Measurements from ENCODE around the gene GRK2.

The GRK2 gene

DNA sequence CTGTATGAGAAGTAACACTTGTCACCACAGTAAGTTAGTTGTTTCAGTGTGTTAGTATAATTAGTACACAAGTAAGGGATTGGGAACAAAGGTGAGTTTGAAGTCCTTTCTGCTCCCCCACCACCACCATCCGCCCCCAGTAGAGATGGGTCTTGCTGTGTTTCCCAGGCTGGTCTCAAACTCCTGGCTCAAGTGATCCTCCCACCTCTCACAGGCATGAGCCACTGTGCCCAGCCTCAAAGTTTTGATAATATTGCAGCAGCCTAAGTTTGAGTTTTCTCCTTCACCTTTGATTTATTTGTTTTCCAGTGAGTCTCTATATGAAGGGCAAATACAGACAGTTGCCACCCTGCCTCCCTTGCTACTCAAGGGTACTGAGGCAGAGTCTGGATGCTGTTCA, 23.7 kb upstream of the GRK2 start:
- DNase-seq (ENCODE audit: insufficient read length) (no peak), FAIRE-seq (no peak)
- TF ChIP-seq TAF1 (IDR thresholded peaks at IDR 0.05; ENCODE audit: borderline replicate concordance, low read depth, low read length): no peak
- TF ChIP-seq POLR2AphosphoS5 (IDR thresholded peaks at IDR 0.05; ENCODE audit: low read depth, low read length): no peak
- TF ChIP-seq POLR2A (IDR thresholded peaks at IDR 0.05; ENCODE audit: low read depth, low read length): no peak

DNA sequence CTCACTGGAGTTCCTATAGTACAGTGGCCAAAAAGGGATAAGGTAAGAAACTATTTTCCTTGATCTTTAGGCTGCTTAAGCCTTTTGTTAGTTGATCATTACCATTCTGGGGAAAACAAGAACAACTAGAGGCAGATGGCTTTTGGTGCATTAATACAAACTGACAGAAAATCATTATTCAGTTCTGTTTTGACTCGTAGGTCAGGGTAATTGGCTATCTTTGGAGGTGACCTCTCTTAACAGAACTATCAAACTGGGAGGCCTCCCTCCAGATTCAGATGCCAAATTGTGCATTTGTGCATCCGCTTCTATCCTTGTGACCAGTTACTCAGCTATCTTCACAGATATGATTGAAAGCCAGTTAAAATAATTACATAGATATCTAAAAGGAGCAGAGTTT, 23.2 kb upstream of the GRK2 start:
- FAIRE-seq (no peak), DNase-seq (ENCODE audit: insufficient read length) (no peak)
- TF ChIP-seq POLR2AphosphoS5 (IDR thresholded peaks at IDR 0.05; ENCODE audit: low read depth, low read length) (no peak), TAF1 (IDR thresholded peaks at IDR 0.05; ENCODE audit: borderline replicate concordance, low read depth, low read length) (no peak)

DNA sequence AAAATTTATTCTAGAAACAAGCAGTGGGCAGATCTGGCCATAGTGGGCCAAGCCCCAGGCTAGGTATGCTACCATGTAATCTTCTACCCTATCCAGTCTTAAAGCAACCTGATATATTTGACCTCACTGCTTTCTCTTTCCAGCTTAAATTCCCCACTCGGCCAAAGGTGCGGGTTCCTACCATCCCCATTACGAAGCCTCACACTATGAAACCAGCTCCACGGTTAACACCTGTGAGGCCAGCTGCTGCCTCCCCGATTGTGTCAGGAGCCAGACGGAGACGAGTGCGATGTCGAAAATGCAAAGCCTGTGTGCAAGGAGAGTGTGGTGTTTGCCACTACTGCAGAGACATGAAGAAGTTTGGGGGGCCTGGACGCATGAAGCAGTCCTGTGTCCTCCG, 21.2 kb upstream of the GRK2 start:
- TF ChIP-seq POLR2AphosphoS5 (IDR thresholded peaks at IDR 0.05; ENCODE audit: low read depth, low read length) (0 out of 2 replicates have a peak, but pooled peaks have one; percentile 32), TAF1 (IDR thresholded peaks at IDR 0.05; ENCODE audit: borderline replicate concordance, low read depth, low read length) (no peak)
- DNase-seq (ENCODE audit: insufficient read length): no peak
- no peak for FAIRE-seq

DNA sequence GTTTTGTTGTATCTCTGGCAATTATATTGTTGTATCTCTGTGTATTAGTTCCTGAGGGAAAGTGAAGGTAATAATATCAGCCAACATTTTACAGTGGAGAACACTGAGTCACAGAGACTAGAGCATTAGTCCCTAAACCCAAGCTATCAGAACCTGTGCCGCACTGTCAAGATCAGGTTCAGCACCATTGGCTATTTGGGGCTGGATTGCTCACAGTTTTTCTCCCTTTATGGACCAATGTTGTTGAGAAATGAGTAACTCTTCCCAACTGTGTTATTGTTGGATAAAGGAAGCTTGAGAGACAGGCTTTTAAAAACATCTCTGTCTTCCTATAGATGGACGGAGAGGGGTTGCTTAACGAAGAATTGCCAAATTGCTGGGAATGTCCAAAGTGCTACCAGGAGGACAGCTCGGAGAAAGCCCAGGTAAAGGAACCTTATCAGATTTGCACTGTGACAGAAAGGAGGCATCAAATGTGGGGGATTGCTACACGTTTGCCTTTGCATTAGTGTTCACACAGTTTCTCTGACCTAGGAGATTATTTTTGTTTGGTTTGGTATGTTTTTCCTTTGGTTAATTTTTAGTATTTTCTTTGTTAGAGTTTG, 18.2 kb upstream of the GRK2 start:
- TF ChIP-seq POLR2AphosphoS5 (IDR thresholded peaks at IDR 0.05; ENCODE audit: low read depth, low read length): no peak
- no peak for TF ChIP-seq POLR2A (IDR thresholded peaks at IDR 0.05; ENCODE audit: low read depth, low read length)
- no peak for TF ChIP-seq TAF1 (IDR thresholded peaks at IDR 0.05; ENCODE audit: borderline replicate concordance, low read depth, low read length)
- no peak for FAIRE-seq
- no peak for DNase-seq (ENCODE audit: insufficient read length)

DNA sequence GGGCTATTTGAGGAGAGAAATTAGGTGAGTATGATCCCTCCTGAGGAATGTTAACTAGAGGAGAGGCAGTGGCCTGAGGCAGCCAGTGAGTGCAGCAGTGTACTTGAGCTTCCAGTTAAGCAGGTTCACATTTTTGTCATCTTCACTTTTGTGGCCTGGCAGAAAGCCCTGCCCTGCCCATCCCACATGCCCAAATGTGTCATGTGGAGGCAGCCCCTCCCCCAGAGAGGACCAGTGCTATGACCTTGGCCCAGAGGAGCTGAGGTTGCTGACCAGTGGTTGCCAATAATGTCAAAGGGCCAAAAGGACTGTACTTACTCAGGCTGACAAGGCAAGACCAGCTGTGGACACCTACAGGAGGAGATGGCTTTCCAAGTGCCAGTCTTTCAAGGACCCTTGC, 17.6 kb upstream of the GRK2 start:
- no peak for DNase-seq (ENCODE audit: insufficient read length)
- TF ChIP-seq POLR2A (IDR thresholded peaks at IDR 0.05; ENCODE audit: low read depth, low read length): no peak
- TF ChIP-seq TAF1 (IDR thresholded peaks at IDR 0.05; ENCODE audit: borderline replicate concordance, low read depth, low read length): no peak
- no peak for TF ChIP-seq POLR2AphosphoS5 (IDR thresholded peaks at IDR 0.05; ENCODE audit: low read depth, low read length)
- FAIRE-seq: no peak

DNA sequence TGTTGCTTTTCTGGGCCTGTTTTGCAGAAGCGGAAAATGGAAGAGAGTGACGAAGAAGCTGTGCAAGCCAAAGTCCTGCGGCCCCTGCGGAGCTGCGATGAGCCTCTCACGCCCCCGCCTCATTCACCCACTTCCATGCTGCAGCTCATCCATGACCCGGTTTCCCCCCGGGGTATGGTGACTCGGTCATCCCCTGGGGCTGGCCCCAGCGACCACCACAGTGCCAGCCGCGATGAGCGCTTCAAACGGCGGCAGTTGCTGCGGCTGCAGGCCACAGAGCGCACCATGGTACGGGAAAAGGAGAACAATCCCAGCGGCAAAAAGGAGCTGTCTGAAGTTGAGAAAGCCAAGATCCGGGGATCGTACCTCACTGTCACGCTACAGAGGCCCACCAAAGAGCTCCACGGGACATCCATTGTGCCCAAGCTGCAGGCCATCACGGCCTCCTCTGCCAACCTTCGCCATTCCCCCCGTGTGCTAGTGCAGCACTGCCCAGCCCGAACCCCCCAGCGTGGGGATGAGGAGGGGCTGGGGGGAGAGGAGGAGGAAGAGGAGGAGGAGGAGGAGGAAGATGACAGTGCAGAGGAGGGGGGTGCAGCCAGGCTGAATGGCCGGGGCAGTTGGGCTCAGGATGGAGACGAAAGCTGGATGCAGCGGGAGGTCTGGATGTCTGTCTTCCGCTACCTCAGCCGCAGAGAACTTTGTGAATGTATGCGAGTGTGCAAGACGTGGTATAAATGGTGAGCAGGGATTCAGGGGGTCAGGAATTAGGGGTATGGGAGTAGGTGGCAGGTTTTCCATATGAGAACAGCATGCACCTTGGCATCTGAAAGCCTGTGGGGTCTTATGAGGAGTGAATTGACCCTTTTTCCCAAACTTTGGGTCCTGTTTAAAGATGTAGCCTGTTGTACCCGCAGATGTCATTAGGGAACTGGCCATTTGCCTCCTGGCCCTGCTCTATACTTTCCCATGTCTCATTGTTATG, 15.9 kb upstream of the GRK2 start:
- FAIRE-seq (no peak), DNase-seq (ENCODE audit: insufficient read length) (no peak)
- 0 out of 2 replicates have a peak, but pooled peaks have one; percentile 47 for TF ChIP-seq POLR2AphosphoS5 (IDR thresholded peaks at IDR 0.05; ENCODE audit: low read depth, low read length)
- no peak for TF ChIP-seq POLR2A (IDR thresholded peaks at IDR 0.05; ENCODE audit: low read depth, low read length)

DNA sequence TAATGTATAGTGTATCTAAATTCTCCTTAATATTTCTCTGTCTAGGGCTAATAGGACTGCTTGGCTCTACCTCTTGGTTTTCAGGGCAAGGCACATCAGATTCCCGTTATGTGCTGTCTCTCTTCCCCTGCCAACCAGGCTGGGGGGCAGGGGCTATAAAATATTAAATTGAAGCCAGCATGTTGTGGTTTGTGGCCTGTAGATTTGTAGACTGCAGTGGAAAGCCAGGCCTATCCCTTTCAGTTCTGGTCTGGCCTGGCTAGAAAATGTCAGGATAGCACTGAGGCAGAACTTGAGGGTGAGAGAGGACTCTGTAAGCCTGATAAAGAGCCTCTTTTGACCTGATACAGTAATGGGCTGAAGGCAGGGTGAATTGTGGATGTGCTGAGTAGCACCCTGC, 14.4 kb upstream of the GRK2 start:
- peak; percentile 41; the same call in 1 of the 2 replicates for TF ChIP-seq POLR2AphosphoS5 (IDR thresholded peaks at IDR 0.05; ENCODE audit: low read depth, low read length)
- no peak for TF ChIP-seq TAF1 (IDR thresholded peaks at IDR 0.05; ENCODE audit: borderline replicate concordance, low read depth, low read length)
- 0 out of 2 replicates have a peak, but pooled peaks have one; percentile 41 for TF ChIP-seq POLR2A (IDR thresholded peaks at IDR 0.05; ENCODE audit: low read depth, low read length)
- DNase-seq (ENCODE audit: insufficient read length): no peak
- no peak for FAIRE-seq

DNA sequence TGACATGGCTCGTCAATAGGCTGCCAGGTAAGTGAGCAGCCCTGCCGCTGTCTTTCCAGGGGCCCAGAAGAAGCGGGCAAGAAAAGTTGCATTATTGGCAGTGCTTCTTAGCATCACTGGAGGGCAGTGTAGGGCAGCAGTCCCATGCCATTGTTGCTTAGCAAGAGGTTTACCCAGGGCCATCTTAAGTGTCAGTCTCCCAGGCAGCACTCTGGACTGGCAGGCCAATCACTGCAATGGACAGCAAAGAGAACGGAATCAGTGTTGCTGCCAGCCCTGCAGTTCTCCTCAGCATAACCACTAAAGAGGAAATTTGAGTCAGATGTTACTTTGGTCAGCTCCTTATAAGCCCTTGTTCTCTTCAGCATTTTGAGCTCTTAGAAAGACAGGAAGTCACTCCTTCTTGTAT, 13.4 kb upstream of the GRK2 start:
- DNase-seq (ENCODE audit: insufficient read length) (no peak), FAIRE-seq (no peak)
- TF ChIP-seq POLR2A (IDR thresholded peaks at IDR 0.05; ENCODE audit: low read depth, low read length) (peak; percentile 48; the same call in 1 of the 2 replicates), POLR2AphosphoS5 (IDR thresholded peaks at IDR 0.05; ENCODE audit: low read depth, low read length) (no peak; the same call in 1 of the 2 replicates), TAF1 (IDR thresholded peaks at IDR 0.05; ENCODE audit: borderline replicate concordance, low read depth, low read length) (no peak)

DNA sequence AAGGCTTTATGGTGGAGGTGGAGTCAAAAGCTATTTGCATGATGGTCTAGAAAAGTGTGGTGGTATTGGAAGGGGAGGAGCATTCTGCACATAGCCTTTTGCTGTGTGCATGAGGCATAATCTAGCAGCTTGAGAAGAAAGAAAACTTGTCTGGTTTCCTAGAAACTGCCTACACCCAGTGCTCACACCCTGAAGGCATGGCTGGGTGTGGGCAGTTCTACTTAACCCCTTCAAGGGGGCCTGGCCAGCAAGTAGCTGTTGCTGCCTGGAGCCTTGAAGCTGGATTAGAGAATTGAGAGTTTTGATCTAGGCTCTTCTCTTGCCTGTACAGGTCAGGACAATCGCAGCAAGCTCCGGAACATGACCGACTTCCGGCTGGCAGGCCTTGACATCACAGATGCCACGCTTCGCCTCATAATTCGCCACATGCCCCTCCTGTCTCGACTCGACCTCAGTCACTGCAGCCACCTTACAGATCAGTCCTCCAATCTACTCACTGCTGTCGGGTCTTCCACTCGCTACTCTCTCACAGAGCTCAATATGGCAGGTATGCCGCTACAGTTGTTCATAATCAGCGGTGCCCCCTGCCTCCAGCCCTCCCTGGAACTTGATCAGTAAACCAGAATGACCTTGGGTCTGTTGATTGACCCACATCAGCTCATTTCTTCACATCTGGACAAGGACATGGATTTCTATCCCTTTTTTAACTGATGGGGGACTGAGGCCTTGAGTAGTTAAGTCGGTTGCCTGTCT, 12.2 kb upstream of the GRK2 start:
- peak; percentile 5; the same call in 1 of the 2 replicates for TF ChIP-seq POLR2AphosphoS5 (IDR thresholded peaks at IDR 0.05; ENCODE audit: low read depth, low read length)
- no peak; the same call in 1 of the 2 replicates for TF ChIP-seq POLR2A (IDR thresholded peaks at IDR 0.05; ENCODE audit: low read depth, low read length)
- no peak for FAIRE-seq
- DNase-seq (ENCODE audit: insufficient read length): no peak

DNA sequence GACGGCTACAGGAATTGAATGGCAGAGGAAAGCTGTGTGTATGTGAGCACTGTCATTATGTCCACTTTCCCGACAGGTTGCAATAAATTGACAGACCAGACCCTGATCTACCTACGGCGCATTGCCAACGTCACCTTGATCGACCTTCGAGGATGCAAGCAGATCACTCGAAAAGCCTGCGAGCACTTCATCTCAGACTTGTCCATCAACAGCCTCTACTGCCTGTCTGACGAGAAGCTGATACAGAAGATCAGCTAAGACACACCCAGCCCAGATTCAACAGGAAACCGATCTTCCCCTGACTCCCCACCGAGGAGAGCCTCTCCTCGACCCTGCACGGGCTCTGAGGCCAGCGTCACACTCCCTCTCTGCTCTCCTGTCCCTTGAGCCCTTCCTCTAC, 11.5 kb upstream of the GRK2 start:
- DNase-seq (ENCODE audit: insufficient read length): no peak
- FAIRE-seq: no peak
- no peak for TF ChIP-seq POLR2AphosphoS5 (IDR thresholded peaks at IDR 0.05; ENCODE audit: low read depth, low read length)
- no peak for TF ChIP-seq POLR2A (IDR thresholded peaks at IDR 0.05; ENCODE audit: low read depth, low read length)
- TF ChIP-seq TAF1 (IDR thresholded peaks at IDR 0.05; ENCODE audit: borderline replicate concordance, low read depth, low read length): no peak

DNA sequence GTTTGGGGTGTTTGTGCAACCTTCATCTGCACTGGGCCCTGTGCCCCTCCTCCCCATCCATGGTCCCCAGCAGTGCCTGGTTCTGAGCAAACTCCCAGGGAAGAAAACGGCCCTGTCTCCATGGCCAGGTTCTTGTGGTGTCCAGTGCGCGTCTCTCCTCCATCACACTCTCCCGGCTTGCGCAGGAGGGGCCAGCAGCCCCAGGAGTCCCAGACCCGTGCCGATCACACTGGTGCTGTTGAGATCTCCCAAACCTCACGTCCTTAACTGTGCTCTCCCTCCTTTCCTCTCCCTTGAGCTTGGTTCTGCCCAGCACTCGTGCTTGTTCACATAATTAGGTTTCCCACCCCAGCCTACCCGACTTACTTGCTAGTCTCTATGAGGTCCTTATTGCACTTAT, 10.9 kb upstream of the GRK2 start:
- no peak for FAIRE-seq
- DNase-seq (ENCODE audit: insufficient read length): no peak
- TF ChIP-seq POLR2AphosphoS5 (IDR thresholded peaks at IDR 0.05; ENCODE audit: low read depth, low read length) (no peak; the same call in 1 of the 2 replicates), POLR2A (IDR thresholded peaks at IDR 0.05; ENCODE audit: low read depth, low read length) (no peak), TAF1 (IDR thresholded peaks at IDR 0.05; ENCODE audit: borderline replicate concordance, low read depth, low read length) (no peak)

Measured in GM12892 (cell line).